ENCODE measurements around the gene RPAP3. TPM values are rescaled to one million over a fixed set of nuclear protein-coding genes. Genes with fewer than 3 reads are reported as not detected.

RPAP3 gene
- total RNA-seq, 1 experiment from 2014 or later = 48.9 TPM

GRCh38 chr12:47744005-47744651, 38.3 kb upstream of the RPAP3 start:
- H3K56ac ChIP-seq (ENCODE audit: insufficient read length, low read depth, low read length) = no peak overlapping the region
- no peak overlapping the region for H2AFZ ChIP-seq (ENCODE audit: low read length)
- no peak overlapping the region for H3K4ac ChIP-seq (ENCODE audit: low read depth, low read length)
- Mint-ChIP-seq H3K4me1 (peaks cover 26 to 37% of the 10 kb centered on the region in 2 experiments), H3K27ac (peak overlapping the region in 1 of 3 experiments; percentile 68; a peak in 1 of 7 replicates), H3K4me3 (no peak overlapping the region), H3K36me3 (ENCODE audit: insufficient read depth in 1 of 3, low read depth in 3 of 3) (peaks cover 0 to 5% (median 2%) of the 10 kb centered on the region in 3 experiments; a peak in 3 of 7 replicates), H3K9me3 (no peaks in the 10 kb centered on the region), H3K27me3 (ENCODE audit: low read depth) (peaks cover 7% of the 10 kb centered on the region)
- no peak overlapping the region for H4K8ac ChIP-seq (replicated peaks; ENCODE audit: insufficient read length, low read depth, low read length)
- no peak overlapping the region for H3K9ac ChIP-seq (ENCODE audit: extremely low read depth, insufficient read length, low read length)
- H4K20me1 ChIP-seq (ENCODE audit: control insufficient read depth, insufficient read depth, insufficient read length) = no peaks in the 10 kb centered on the region
- DNase-seq = peak; percentile 94
- no peak overlapping the region for H2BK12ac ChIP-seq (ENCODE audit: insufficient read length, low read depth, low read length)
- peaks cover 4% of the 10 kb centered on the region; the same call in 1 of the 2 replicates for H3K4me1 ChIP-seq (ENCODE audit: insufficient read depth, low read length)
- no peak overlapping the region for H4K5ac ChIP-seq (ENCODE audit: insufficient read length, low read depth, low read length)
- H2BK20ac ChIP-seq (ENCODE audit: low read depth, low read length, poor library complexity, severe bottlenecking) = no peak overlapping the region
- no peak overlapping the region for H3T11ph ChIP-seq (ENCODE audit: low read length)
- no peaks in the 10 kb centered on the region for H3K79me2 ChIP-seq (ENCODE audit: insufficient read depth, low read length)
- H2BK15ac ChIP-seq (ENCODE audit: low read depth, low read length) = no peak overlapping the region
- no peak overlapping the region for H3K14ac ChIP-seq (ENCODE audit: insufficient read depth, low read length)
- H2BK5ac ChIP-seq (ENCODE audit: insufficient read length, low read length) = no peak overlapping the region
- no peak overlapping the region for H3K4me2 ChIP-seq (ENCODE audit: insufficient read depth, insufficient read length, low read length)
- H3K27me3 ChIP-seq (ENCODE audit: insufficient read depth, low read length) = no peaks in the 10 kb centered on the region
- no peaks in the 10 kb centered on the region for H3K9me3 ChIP-seq (ENCODE audit: control insufficient read depth, low read depth, low read length)
- no peak overlapping the region for H3K27ac ChIP-seq (ENCODE audit: insufficient read length, low read depth, low read length)
- H3K23me2 ChIP-seq (ENCODE audit: insufficient read length, low read depth, low read length, poor library complexity, severe bottlenecking) = no peaks in the 10 kb centered on the region
- no peak overlapping the region for H2AK5ac ChIP-seq (ENCODE audit: insufficient read length, low read length)
- peak; percentile 91 for TF ChIP-seq CTCF (conservative IDR thresholded peaks at IDR 0.05)
- H3K18ac ChIP-seq (ENCODE audit: insufficient read length, low read depth, low read length) = no peak overlapping the region
- H3K23ac ChIP-seq (ENCODE audit: insufficient read length, low read depth, low read length) = no peak overlapping the region
- no CpG with 5 or more reads among the region's 10 CpGs for WGBS (ENCODE audit: extremely low coverage, insufficient read length, low lambda C conversion rate)
- no peaks in the 10 kb centered on the region for H3K79me1 ChIP-seq (ENCODE audit: insufficient read depth, low read depth, low read length, poor library complexity, severe bottlenecking)
- H2BK120ac ChIP-seq (ENCODE audit: low read depth, low read length, poor library complexity, severe bottlenecking) = no peak overlapping the region
- H4K91ac ChIP-seq (ENCODE audit: insufficient read length, low read depth, low read length) = no peak overlapping the region

All from H9 (cell line).